ENCODE data around the gene CDC42EP1. TPM values are rescaled to one million over a fixed set of nuclear protein-coding genes. Genes with fewer than 3 reads are reported as not detected.
"Not testable (repeated sequence)": the region's sequence is repeated elsewhere in the genome, so short reads cannot be mapped to it uniquely, and the experiment has no call there.

CDC42EP1 gene
- total RNA-seq, 1 experiment from 2014 or later = 12.4 TPM

DNA sequence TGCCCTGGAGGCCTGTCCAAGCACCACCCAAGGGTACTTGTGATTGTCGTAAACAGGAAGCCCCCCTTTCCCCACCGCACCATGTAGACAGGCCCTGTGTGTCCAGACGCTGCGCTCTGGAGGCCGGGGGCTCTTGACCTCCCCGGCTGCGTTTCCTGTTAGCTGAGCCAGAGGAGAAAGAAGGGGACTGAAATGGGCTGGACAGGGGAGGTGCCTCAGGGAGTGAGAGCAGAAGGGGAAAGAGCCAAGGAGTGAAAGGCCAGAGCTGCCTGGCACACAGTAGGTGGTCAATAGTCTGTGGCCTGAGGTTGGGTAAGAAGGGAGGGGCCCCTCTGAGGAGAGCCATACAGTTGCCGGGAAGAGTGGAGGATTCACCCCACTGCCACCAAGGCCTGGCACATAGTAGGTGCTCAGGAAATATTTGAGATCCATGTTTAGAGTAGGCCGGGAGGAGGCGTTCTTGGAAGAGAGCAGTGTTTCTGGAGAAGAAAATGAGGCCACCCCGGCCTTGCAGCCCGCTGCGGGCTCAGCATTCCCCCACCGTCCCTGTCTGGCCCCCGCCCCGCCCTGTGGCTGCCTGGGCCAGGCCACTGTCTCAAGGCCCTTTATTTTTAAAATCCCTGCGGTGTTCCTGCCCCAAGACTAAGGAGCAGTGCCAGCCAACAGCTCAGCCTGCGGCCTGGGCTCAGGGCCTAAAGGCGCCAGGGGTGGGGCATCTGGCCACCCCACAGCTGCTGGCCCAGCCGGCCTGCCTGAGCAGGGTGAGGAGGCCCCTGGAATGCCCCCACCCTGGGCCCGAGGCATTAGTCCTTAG, 13.6 kb upstream of the CDC42EP1 start:
- peaks cover 46% of the 10 kb centered on the region for H3K4me1 ChIP-seq
- no peaks in the 10 kb centered on the region for H3K9me3 ChIP-seq (replicated peaks)
- H3K36me3 ChIP-seq = no peaks in the 10 kb centered on the region
- H3K27ac ChIP-seq = peak overlapping the region; percentile 71
- H3K4me3 ChIP-seq = peak overlapping the region; percentile 38
- no peaks in the 10 kb centered on the region for H3K27me3 ChIP-seq
- DNase-seq = peak; percentile 71 to 78

DNA sequence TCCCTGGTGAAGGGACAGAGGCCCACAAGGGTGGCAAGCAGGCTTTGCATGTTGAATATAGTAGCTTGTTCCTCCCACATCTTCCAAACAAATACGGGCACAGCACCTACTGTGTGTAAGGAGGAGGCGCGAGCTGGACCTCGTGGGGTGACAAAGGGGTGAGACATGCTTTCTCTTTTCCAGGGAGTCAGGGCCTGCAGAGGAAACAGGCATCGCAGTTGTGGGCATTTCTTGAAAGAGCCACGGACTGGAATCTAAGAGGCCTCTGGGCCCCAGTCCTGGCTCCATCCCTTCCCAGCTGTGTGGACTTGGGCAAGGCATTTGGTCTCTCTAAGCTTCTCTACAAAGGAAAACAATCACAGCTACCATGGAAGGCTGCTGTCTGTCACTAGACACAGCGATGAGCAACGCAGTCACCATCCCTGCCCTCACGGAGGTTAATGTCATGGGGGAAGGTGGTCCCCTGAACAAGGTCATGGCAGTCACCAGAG, 13.0 kb upstream of the CDC42EP1 start:
- peaks cover 46% of the 10 kb centered on the region for H3K4me1 ChIP-seq
- peak in 1 of 2 experiments; percentile 57 for DNase-seq
- H3K27ac ChIP-seq = peak overlapping the region; percentile 71

DNA sequence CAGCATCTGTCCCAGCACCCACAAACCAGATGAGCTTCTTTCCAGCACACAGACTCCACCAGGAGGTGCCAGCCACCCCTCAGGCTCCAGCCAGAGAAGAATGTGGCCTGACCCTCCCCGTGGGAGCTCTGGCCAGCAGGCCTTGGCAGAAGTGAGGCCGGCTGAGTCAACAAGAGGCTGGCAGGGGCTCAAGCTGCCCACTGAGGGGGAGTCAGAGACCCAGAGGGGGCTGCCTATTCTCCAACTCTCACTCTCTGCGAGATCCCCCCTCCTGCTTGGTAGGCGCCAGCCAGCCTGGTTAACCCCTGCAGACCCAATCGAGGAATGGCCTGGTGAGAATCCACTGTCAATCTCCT, 10.6 kb upstream of the CDC42EP1 start:
- Histone ChIP-seq H3K4me3 (no peak overlapping the region), H3K4me1 (peaks cover 50% of the 10 kb centered on the region), H3K9me3 (replicated peaks) (no peaks in the 10 kb centered on the region), H3K27ac (no peak overlapping the region), H3K36me3 (no peaks in the 10 kb centered on the region), H3K27me3 (no peaks in the 10 kb centered on the region)
- DNase-seq = peak in 1 of 2 experiments; percentile 51

More for the DNA sequence above, 13.0 kb upstream of the CDC42EP1 start:
- Histone ChIP-seq H3K36me3 (no peaks in the 10 kb centered on the region), H3K4me3 (no peak overlapping the region), H3K9me3 (replicated peaks) (no peaks in the 10 kb centered on the region), H3K27me3 (no peaks in the 10 kb centered on the region)

DNA sequence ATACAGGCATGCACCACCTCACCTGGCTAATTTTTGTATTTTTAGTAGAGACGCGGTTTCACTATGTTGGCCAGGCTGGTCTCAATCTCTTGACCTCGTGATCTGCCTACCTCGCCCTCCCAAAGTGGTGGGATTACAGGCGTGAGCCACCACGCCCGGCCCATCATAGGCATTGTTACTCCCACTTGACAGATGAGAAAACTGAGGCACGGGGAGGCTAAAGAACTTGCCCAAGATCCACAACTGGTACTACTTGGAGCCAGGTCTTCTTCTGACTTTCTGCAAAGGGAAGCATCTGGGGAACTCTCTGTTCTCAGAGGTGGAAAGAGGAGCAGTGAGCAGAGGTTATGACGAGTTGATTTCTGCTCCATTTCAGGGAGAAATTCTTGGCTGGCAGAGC, 9.4 kb upstream of the CDC42EP1 start:
- peaks cover 42% of the 10 kb centered on the region for H3K4me1 ChIP-seq

DNA sequence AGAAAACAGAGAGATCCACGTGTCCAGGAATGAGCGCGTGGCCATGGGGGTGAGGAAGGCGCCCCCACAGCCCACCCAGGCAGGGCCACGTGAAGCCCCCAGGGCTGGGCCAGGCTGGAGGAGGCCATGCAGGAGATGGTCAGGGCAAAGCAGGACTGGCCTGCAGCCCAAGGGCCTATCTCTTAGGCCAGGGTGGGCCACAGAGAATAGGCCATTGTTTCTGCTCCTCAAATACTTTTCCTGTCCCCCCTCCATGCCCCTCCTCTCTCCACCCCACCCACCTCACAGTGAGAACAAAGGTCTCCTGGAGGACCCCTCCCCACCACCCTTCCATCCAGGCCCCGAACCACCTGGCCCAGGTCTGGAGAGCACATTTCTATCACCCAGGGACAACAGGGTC, 8.3 kb upstream of the CDC42EP1 start:
- H3K4me1 ChIP-seq = peaks cover 40% of the 10 kb centered on the region
- H3K27ac ChIP-seq = peak overlapping the region; percentile 78
- peak; percentile 30 to 48 for DNase-seq
- no peaks in the 10 kb centered on the region for H3K27me3 ChIP-seq
- peak overlapping the region; percentile 33 for H3K4me3 ChIP-seq
- H3K36me3 ChIP-seq = no peaks in the 10 kb centered on the region
- no peaks in the 10 kb centered on the region for H3K9me3 ChIP-seq (replicated peaks)

More for the DNA sequence above, 9.4 kb upstream of the CDC42EP1 start:
- H3K36me3 ChIP-seq; H3K27me3 ChIP-seq; H3K4me3 ChIP-seq; H3K9me3 ChIP-seq (replicated peaks); DNase-seq: not testable (repeated sequence)
- H3K27ac ChIP-seq = peak overlapping the region; percentile 78; the same call in 1 of the 2 replicates

DNA sequence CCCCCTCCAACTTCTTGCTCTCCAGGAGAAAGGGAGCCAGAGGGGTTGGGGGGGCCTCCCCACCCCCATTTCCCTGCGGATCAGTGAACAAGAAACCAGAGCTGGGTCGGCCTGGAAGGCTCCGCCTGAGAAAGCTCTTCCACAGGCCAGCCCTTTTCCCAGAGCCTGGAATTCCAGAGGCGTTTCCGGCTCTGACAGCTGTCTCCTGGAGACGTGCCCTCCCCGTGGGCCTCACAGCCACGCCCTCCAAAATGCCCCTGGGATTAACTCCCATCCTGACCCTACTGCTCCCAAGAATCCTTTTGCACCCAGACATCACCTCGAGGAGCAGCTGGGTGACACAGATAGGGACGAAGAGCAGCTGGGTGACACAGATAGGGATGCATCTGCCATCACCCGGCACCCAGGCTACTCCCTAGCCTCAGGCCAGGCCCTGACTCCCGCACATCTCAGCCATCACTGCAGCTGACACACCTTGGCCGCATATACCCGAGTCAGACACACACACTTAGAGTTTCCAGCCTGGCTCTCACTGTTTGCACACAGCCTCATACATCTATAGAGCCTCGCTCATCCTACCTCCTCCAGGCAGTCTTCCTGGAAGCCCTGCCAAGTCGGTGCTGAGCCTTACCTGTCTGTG, 7.6 kb upstream of the CDC42EP1 start:
- H3K4me3 ChIP-seq = peak overlapping the region; percentile 33
- peak; percentile 89 to 91 for DNase-seq
- H3K27ac ChIP-seq = peak overlapping the region; percentile 78
- H3K9me3 ChIP-seq (replicated peaks) = no peaks in the 10 kb centered on the region
- no peaks in the 10 kb centered on the region for H3K27me3 ChIP-seq
- H3K4me1 ChIP-seq = peaks cover 34% of the 10 kb centered on the region
- no peaks in the 10 kb centered on the region for H3K36me3 ChIP-seq

GRCh38 chr22:37553725-37554124, 6.6 kb upstream of the CDC42EP1 start:
- Histone ChIP-seq H3K36me3 (no peaks in the 10 kb centered on the region), H3K9me3 (replicated peaks) (no peaks in the 10 kb centered on the region), H3K4me1 (peaks cover 34% of the 10 kb centered on the region), H3K4me3 (no peak overlapping the region), H3K27me3 (no peaks in the 10 kb centered on the region), H3K27ac (no peak overlapping the region)
- no peak for DNase-seq

DNA sequence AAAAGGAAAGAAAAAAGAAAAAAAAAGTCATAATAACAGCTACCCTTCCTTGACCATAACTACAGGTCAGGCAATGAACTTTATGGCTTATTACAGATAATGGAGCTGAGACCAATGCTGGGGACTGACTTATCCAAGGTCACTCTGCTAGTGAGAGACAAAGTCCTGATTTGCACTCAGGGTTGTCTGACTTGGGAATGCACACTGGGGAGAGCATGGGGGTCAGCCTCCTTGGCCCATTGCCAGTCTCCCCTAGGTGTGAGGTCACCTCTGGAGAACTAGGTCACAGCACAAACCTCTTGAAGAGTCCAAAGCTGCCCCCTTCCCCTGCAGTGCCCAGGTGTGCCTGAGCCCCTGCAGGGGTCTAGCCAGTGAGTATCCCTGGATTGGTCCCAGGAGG, 5.3 kb upstream of the CDC42EP1 start:
- Histone ChIP-seq H3K4me3 (no peak overlapping the region), H3K36me3 (no peaks in the 10 kb centered on the region), H3K27me3 (no peaks in the 10 kb centered on the region; the same call in 1 of the 2 replicates), H3K4me1 (peaks cover 28% of the 10 kb centered on the region), H3K27ac (no peak overlapping the region), H3K9me3 (replicated peaks) (no peaks in the 10 kb centered on the region)
- DNase-seq = no peak

GRCh38 chr22:37556710-37557109, 3.6 kb upstream of the CDC42EP1 start:
- Histone ChIP-seq H3K4me1 (peaks cover 18% of the 10 kb centered on the region), H3K27ac (no peak overlapping the region), H3K4me3 (no peak overlapping the region), H3K27me3 (no peaks in the 10 kb centered on the region; the same call in 1 of the 2 replicates), H3K9me3 (replicated peaks) (no peaks in the 10 kb centered on the region), H3K36me3 (no peaks in the 10 kb centered on the region)
- DNase-seq = no peak

DNA sequence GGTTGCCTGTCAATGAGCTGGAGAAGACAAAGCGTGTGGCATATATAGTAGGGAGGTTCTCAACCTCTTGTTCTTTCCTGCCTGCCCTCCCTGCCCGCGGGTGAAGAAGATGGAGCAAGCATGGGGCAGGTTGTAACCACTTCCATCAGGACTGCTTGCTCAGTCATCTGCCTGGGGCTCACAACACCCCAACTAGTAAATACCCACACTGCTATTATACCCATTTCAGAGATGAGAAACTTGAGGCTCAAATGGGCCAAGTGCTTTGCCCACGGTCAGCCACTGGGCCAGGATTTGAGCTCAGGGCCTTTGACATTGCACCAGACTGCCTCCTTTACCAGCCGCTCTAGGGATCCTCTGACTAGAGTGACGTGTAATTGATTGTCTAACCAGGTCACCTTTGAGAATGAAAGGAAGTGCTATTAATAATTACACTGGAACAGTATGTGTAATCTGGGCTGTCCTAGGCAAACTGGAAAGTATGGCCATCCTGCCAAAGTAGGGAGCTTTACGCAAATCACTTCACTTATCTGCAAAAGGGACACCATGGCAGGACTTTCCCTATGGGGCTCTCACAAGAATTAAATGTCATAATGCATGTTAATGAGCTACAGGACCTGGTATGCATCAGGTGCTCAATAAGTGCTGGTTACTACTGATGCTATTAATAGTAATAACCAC, 2.8 kb upstream of the CDC42EP1 start:
- Histone ChIP-seq H3K4me1 (peaks cover 18% of the 10 kb centered on the region), H3K9me3 (replicated peaks) (no peaks in the 10 kb centered on the region), H3K27me3 (no peaks in the 10 kb centered on the region; the same call in 1 of the 2 replicates), H3K36me3 (no peaks in the 10 kb centered on the region), H3K4me3 (no peak overlapping the region), H3K27ac (no peak overlapping the region)
- no peak for DNase-seq

DNA sequence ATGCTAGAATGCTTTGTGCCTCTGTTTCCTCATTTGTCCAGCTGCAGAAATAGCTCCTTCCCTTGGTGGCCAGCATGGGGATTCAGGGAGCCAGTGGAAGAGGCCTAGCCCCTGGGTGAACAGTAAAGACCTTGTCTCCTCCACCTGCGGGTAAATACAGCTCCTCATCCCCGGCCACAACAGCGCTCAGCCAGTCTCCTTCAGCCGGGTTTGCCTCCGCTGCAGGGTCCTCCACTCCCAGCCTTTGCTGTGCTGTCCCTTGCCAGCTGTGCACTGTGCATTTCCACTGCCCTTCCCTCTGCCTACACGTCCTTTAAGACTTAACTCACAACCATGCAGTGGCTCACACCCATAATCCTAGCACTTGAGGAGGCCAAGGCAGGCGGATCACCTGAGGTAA, 1.5 kb upstream of the CDC42EP1 start:
- DNase-seq = no peak
- H3K27ac ChIP-seq = no peak overlapping the region

DNA sequence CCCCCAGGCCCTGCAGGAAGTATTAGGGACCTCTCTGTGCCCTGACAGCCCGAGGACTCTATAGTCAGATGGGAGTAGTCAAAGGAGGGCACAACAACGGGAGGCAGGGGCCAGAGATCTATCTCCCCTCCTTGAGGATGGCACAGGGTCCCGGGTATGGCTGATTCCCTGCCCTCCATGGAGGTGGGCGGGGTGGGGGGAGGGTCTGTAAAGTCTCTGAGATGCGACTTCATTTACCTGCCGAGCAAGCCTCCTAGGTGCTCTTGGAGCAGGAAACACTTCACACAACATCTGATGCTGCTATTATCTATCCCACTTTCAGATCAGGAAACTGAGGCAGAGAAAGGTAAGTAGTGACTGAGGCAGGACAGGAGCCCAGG, 769 bp upstream of the CDC42EP1 start:
- no peaks in the 10 kb centered on the region; the same call in 1 of the 2 replicates for H3K27me3 ChIP-seq
- no peaks in the 10 kb centered on the region for H3K9me3 ChIP-seq (replicated peaks)
- H3K27ac ChIP-seq = peak overlapping the region; percentile 75
- DNase-seq = no peak
- peaks cover 18% of the 10 kb centered on the region for H3K4me1 ChIP-seq
- no peaks in the 10 kb centered on the region; the same call in 1 of the 2 replicates for H3K36me3 ChIP-seq
- peak overlapping the region; percentile 98 for H3K4me3 ChIP-seq

More for the DNA sequence above, 1.5 kb upstream of the CDC42EP1 start:
- no peaks in the 10 kb centered on the region; the same call in 1 of the 2 replicates for H3K27me3 ChIP-seq
- H3K4me1 ChIP-seq = peaks cover 18% of the 10 kb centered on the region
- H3K36me3 ChIP-seq = no peaks in the 10 kb centered on the region; the same call in 1 of the 2 replicates
- H3K9me3 ChIP-seq (replicated peaks) = no peaks in the 10 kb centered on the region
- no peak overlapping the region for H3K4me3 ChIP-seq

DNA sequence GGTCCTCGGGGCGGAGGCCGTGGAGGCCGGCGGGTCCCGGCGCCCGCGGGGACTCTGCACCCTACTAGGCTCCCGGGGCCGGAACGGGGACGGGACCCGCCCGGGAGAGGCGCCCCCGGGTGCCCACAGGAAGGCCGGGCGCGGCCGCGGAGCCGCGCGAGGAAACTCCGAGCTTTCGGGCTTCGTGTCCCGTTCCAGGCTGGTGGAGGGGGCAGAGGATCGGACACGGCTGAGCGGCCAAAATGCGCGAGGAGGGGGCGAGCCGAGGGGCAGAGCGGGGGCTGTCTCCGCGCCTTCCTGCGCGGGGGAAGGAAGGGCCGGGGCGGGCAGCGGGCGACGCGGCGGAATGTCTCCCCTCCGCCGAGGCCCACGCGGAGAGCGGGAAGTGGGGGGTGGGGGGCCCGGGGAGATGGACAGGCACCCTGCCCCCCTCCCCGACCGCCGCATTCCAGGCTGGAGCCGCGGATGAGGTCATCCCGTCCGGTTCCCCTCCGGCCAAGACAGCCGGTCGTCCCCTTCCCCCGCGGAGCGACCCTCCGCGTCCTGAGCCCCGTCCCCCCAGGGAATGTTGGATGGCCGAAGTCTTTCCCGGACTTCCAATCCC, 430 bp downstream of the CDC42EP1 start:
- Histone ChIP-seq H3K4me1 (peaks cover 18% of the 10 kb centered on the region), H3K4me3 (peak overlapping the region; percentile 98), H3K9me3 (replicated peaks) (no peaks in the 10 kb centered on the region), H3K27ac (peak overlapping the region; percentile 84), H3K27me3 (no peaks in the 10 kb centered on the region; the same call in 1 of the 2 replicates), H3K36me3 (peaks cover 2% of the 10 kb centered on the region)
- DNase-seq = peak; percentile 50 to 64

Measured in SJCRH30 (cell line).